Ammon's horn (tissue), 1 donor: ENCODE results near the gene GZMH.
"Not testable (repeated sequence)": the region's sequence is repeated elsewhere in the genome, so short reads cannot be mapped to it uniquely, and the experiment has no call there.

Experiments
- DNase-seq: peaks from one replicate; pipeline ENCODE4 v3.0.0-alpha.2; 2016; ENCODE audit warnings: low spot score

The GZMH gene

DNA sequence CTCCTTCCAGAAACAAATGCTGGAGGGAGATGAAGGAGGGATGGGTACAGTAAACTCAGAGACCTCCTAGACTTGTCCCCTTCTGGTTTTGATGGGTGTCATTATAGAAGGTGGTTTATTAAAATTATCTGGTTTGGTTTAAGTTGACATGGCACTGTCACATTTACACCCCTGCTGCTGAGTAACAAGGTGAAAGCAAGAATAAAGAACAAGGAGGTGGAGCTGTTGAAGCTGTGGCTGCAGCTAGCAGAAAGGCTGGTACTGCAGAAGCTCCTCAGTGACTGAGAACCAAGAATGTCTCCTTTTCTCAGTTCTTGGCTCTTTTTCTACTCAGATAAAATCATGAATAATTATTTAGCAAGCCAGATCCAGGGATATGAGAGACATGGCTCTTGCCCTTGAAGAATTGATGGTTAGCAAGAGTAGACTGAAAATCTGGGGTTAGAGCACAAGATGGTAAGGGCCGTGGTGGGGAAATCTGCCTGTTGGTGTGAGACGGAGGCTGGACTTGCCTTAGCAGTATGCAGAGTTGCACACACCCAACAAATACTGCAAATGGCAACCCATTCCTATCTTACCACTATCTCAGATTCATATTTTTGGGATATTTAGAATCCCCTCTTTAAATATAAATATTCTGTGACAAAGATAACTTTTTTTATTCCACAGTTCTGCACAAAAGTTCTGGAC is at the start of gene GZMH:
Gene GZMH (minus strand): TSS at position 31 of the 690 bp plus-strand sequence. CDS start 72 bp downstream, outside the sequence.
- no peak for DNase-seq

DNA sequence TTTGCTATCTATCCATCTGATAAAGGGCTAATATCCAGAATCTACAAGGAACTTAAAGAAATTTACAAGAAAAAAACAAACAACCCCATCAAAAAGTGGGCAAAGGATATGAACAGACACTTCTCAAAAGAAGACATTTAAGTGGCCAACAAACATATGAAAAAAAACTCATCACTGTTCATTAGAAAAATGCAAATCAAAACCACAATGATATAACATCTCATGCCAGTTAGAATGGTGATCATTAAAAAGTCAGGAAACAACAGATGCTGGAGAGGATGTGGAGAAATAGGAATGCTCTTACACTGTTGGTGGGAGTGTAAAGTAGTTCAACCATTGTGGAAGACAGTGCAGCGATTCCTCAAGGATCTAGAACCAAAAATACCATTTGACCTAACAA is 38.9 kb upstream of the GZMH start:
- DNase-seq: not testable (repeated sequence)

- DNase-seq: no peak
Observed at GRCh38 chr14:24639905-24640304, 30.4 kb upstream of the GZMH start.

DNA sequence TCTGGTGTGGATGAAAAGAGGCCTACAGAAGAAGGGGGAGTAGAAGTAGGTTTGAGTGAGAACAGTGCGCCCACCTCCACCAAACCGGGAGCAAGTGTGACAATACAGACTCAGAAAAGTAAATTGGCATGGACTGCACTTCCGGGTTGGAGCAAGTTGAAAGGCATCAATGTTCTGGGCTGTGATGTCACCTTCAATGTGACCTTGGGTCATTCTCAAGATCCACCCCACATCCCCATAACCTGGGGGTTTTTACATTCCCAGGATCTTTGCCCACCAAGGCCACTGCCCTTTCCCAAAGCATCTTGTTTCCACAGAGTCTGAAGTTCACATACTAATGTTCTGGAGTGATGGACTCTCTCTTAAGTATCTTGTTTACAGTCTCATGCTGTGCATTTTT is 29.8 kb upstream of the GZMH start:
- DNase-seq: no peak

- no peak for DNase-seq
Observed at GRCh38 chr14:24634158-24634557, 24.7 kb upstream of the GZMH start, which contains the start of gene GZMB. Gene GZMB, minus strand, starts transcription at chr14:24634190. Its CDS starts 30 bp downstream, at chr14:24634160.

GRCh38 chr14:24633353-24633752 is 23.9 kb upstream of the GZMH start:
- DNase-seq: no peak

DNA sequence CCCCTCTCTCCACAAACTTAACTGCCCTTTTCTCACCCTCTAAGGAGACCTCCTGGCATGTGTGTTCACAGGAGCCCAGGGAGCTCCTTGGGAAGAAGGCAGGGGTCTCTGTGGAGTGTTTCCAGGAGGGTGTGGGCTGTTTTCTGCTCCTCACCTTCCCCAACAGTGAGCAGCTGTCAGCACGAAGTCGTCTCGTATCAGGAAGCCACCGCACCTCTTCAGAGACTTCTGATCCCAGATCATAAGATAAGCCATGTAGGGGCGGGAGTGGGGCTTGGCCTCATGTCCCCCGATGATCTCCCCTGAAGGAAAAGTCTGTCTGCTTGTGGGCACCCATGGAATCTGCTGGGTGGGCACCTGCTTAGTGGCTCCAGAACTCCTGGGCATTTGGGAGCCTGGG is 23.3 kb upstream of the GZMH start:
- no peak for DNase-seq

DNA sequence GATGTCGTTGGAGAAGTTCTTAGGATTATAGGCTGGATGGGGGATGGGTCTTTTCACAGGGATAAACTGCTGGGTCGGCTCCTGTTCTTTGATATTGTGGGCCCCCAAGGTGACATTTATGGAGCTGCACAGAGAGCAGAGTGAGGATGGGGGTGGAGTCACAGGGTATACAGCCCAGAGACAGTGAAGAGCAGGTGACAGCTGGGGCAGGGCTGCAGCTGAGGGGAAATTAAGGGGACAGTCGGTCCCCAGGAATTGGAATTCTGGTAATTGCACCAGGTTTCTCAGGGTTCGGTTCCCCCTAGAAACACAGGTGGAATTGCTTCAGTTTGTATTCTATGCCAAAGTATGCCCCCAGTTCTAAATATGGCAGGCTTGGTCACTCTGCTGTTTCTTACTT is 22.9 kb upstream of the GZMH start:
- no peak for DNase-seq

DNA sequence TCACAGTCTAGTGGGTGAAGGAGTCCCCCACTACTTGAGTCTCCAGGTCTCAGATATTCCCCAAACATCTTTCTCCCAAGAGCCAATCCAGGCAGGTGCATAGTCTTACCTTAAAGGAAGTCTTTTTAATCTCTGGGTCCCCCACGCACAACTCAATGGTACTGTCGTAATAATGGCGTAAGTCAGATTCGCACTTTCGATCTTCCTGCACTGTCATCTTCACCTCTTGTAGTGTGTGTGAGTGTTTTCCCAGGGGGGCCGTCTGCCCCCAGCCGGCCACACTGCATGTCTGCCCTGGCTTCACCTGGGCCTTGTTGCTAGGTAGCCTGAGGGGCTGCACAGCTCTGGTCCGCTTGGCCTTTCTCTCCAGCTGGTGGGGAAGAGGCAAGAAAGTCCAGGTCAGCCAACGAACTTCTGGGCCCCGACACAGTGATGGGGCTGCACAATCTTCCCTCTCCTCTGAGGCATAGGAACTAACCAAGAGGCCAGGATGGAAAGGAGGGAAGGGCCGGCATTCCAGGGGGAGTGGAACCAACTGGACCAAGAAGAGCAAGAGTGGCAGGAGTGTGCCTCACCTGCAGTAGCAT is 22.4 kb upstream of the GZMH start:
- DNase-seq: no peak

DNA sequence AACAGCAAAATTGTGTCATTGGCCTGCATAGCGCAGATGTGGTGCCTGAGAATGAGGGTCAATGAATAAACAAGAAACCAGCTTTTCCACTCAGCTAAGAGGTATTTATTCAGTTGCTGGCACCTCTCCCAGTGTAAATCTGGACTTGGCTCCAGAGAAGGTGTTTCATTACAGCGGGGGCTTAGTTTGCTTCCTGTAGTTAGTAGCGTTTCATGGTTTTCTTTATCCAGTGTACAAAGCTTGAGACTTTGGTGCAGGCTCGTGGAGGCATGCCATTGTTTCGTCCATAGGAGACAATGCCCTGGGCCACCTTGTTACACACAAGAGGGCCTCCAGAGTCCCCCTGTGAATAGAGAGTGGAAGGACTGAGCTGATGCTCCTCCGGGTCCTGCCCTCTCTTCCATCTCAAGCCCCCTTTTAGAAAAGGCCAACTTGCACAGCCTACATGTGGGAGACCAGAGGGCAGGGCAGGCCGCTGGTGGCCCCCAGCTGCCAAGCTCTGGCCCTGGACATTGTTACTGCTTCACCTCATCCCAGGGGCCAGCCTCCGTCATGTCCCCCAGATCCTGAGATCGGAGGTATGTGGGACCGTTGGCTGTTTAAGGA is 21.5 kb upstream of the GZMH start:
- no peak for DNase-seq

GRCh38 chr14:24630087-24630871 is 20.8 kb upstream of the GZMH start:
- no peak for DNase-seq

DNA sequence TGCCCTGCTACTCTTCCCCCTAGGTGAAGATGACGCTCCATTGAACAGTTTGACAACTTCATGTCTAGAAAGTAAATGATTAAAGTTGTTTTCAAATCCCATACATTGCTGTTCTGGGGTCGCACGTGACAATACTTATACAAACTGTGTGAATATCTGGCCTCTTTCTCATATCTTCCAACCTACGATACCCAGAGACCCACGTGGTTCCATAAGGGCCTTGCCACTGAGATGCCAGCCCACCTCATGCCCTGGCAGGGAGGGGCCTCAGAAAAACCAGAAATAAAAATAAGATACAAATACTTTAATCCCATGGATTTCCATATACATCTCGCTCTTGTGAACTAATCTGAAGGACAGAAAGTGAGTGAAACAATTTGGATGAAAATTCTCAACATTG is 20.0 kb upstream of the GZMH start:
- DNase-seq: no peak

DNA sequence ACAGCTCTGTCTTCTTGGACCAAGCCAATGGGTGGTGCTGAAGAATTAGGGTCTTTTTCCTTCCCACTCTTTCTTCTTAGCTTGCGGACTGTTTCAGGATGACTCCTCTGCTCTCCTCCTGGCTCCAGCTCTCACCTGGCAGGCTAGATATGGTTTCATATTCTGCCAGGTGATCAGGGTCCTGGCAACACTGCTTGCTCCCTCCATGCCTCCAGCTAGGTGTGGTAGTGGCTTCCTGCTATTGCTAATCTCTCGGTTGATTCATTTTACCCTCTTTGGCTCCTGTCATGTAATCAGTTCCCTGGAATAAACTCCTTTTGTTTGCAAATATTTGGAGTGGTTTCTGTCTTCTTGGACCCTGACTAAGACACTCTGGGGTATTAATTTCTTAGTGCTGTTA is 4.3 kb upstream of the GZMH start:
- DNase-seq: no peak

DNA sequence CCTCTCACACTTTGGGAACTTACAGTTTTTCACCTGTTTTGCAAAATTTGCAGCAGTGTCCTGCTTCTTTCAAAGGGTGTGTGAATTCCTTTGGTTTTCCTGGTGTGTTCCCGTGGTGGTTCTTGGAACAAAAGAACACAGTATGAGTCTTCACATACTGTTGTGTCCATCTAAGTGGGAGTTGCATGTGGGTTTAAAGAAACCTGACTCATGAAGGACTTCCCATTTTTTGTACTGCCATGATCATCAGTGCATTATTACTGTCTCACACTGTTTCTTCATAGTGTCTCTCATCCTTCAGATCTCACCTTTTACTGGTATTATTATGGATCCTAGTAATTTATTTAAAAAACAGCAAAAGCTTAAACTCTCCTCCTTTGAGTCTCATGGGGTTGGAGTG is 3.8 kb upstream of the GZMH start:
- DNase-seq: no peak

DNA sequence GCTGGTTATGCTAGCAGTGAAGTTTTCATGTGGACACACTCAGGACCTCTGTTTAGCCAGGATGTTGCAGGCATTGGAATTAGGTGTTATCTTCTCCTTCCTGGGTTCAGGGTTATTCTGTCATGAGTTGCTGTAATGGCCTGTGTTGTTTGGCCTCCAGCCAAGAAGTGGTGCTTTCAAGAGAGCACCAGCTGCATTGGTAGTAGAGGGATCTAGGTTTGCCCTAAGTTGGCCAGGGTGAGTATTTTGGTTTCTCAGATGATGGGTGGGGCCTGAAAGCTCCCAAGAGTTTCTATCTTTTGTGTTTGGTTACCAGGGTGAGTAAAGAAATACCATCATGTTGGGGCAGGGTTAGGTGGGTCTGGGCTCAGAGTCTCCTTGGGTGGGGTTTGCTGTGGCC is 2.7 kb upstream of the GZMH start:
- DNase-seq: no peak

DNA sequence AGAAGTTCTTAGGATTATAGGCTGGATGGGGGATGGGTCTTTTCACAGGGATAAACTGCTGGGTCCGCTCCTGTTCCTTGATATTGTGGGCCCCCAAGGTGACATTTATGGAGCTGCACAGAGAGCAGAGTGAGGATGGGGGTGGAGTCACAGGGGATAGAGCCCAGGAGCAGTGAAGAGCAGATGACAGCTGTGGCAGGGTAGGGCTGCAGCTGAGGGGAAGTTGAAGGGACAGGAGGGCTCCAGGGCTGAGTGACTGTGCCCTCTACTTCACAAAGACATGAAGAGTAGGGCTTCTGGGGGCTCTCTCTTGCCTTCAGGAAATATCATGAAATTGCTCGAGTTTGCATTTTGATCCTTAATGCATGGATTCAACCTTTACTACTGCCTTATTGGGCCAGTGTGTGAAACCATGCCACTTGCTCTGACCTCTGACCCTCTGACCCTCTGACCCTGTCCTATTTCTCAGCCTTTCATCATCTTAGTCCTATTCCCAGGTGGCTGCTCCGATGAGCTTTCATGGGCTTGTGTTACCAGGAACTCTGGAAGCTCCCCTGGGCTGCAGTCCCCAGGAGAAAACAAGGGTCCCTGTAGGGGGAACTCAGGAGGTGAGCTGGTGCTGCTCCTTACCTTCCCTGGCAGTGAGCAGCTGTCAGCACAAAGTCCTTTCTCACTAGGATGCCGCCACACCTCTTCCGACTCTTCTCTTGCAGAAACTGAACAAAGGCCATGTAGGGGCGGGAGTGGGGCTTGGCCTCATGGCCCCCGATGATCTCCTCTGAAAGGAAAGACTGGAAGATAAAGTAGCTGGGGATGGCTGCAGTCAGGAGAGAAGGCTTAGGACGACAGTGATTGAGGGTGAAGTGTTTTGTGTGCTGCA is 1.6 kb downstream of the GZMH start:
- no peak for DNase-seq

- no peak for DNase-seq
Observed at GRCh38 chr14:24607081-24607480, 2.4 kb downstream of the GZMH start.

- DNase-seq: no peak
Observed at GRCh38 chr14:24606297-24606696, 3.2 kb downstream of the GZMH start.

- DNase-seq: no peak
Observed at GRCh38 chr14:24605435-24606190, 3.9 kb downstream of the GZMH start.

GRCh38 chr14:24597403-24597802 is 12.1 kb downstream of the GZMH start:
- DNase-seq: no peak
